H9 (cell line): Measurements from ENCODE around the gene NEURL1. TPM values are rescaled to one million over a fixed set of nuclear protein-coding genes. Genes with fewer than 3 reads are reported as not detected.

ENCODE experiments used
- DNase-seq: peaks from one replicate; pipeline ENCODE4 v3.0.0-alpha.2; 2017
- H2AFZ ChIP-seq: one replicate; pipeline ENCODE4 v1.6.1; 2013; ENCODE audit warnings: mild to moderate bottlenecking, low read length, control low read depth, moderate library complexity
- H2AK5ac ChIP-seq: 2 replicates; pipeline ENCODE4 v1.6.1; 2013; ENCODE audit warnings: low read length, control low read depth, mixed read lengths; ENCODE audit not compliant: insufficient read length
- H2BK120ac ChIP-seq: one replicate; pipeline ENCODE4 v1.6.1; 2013; ENCODE audit warnings: low read depth, mild to moderate bottlenecking, low read length, control low read depth, inconsistent platforms; ENCODE audit not compliant: poor library complexity, severe bottlenecking
- H2BK12ac ChIP-seq: 2 replicates; pipeline ENCODE4 v1.6.1; 2013; ENCODE audit warnings: low read length, control low read depth, mixed read lengths, low read depth; ENCODE audit not compliant: insufficient read length
- H2BK15ac ChIP-seq: 2 replicates; pipeline ENCODE4 v1.6.1; 2013; ENCODE audit warnings: low read depth, low read length, control low read depth
- H2BK20ac ChIP-seq: one replicate; pipeline ENCODE4 v1.6.1; 2013; ENCODE audit warnings: low read depth, mild to moderate bottlenecking, low read length, control low read depth, inconsistent platforms; ENCODE audit not compliant: poor library complexity, severe bottlenecking
- H2BK5ac ChIP-seq: 2 replicates; pipeline ENCODE4 v1.6.1; 2013; ENCODE audit warnings: low read length, control low read depth, mixed read lengths; ENCODE audit not compliant: insufficient read length
- H3K14ac ChIP-seq: 2 replicates; pipeline ENCODE4 v1.6.1; 2013; ENCODE audit warnings: low read length, control low read depth; ENCODE audit not compliant: insufficient read depth
- H3K18ac ChIP-seq: 2 replicates; pipeline ENCODE4 v1.6.1; 2013; ENCODE audit warnings: low read depth, mild to moderate bottlenecking, mixed read lengths, low read length, control low read depth; ENCODE audit not compliant: insufficient read length
- H3K23ac ChIP-seq: 2 replicates; pipeline ENCODE4 v1.6.1; 2013; ENCODE audit warnings: low read length, control low read depth, mixed read lengths, low read depth; ENCODE audit not compliant: insufficient read length
- H3K23me2 ChIP-seq: 2 replicates; pipeline ENCODE4 v1.6.1; 2013; ENCODE audit warnings: low read depth, mild to moderate bottlenecking, mixed read lengths, low read length, control low read depth; ENCODE audit not compliant: insufficient read length, poor library complexity, severe bottlenecking
- H3K27ac ChIP-seq: 2 replicates; pipeline ENCODE4 v1.5.1; 2013; ENCODE audit warnings: low read length, control low read depth, mixed read lengths, low read depth; ENCODE audit not compliant: insufficient read length
- H3K27me3 ChIP-seq: 2 replicates; pipeline ENCODE4 v1.6.1; 2013; ENCODE audit warnings: low read length, control low read depth, inconsistent platforms; ENCODE audit not compliant: insufficient read depth
- H3K4ac ChIP-seq: 2 replicates; pipeline ENCODE4 v1.6.1; 2013; ENCODE audit warnings: low read depth, mild to moderate bottlenecking, control low read depth, inconsistent platforms, low read length, moderate library complexity
- H3K4me1 ChIP-seq: 2 replicates; pipeline ENCODE4 v1.6.1; 2013; ENCODE audit warnings: low read length, control low read depth, inconsistent platforms; ENCODE audit not compliant: insufficient read depth
- H3K4me2 ChIP-seq: 2 replicates; pipeline ENCODE4 v1.6.1; 2013; ENCODE audit warnings: low read length, control low read depth, mixed read lengths; ENCODE audit not compliant: insufficient read length, insufficient read depth
- H3K56ac ChIP-seq: 2 replicates; pipeline ENCODE4 v1.6.1; 2013; ENCODE audit warnings: low read depth, mild to moderate bottlenecking, mixed read lengths, low read length, control low read depth; ENCODE audit not compliant: insufficient read length
- H3K79me1 ChIP-seq: 2 replicates; pipeline ENCODE4 v1.6.1; 2013; ENCODE audit warnings: low read depth, mild to moderate bottlenecking, moderate library complexity, low read length, control low read depth, inconsistent platforms; ENCODE audit not compliant: insufficient read depth, poor library complexity, severe bottlenecking
- H3K79me2 ChIP-seq: 2 replicates; pipeline ENCODE4 v1.6.1; 2013; ENCODE audit warnings: low read length, control low read depth, inconsistent platforms; ENCODE audit not compliant: insufficient read depth
- H3K9ac ChIP-seq: 2 replicates; pipeline ENCODE4 v1.6.1; 2013; ENCODE audit warnings: low read length, control low read depth, mixed read lengths; ENCODE audit not compliant: insufficient read length; ENCODE audit errors: extremely low read depth
- H3K9me3 ChIP-seq: one replicate; pipeline ENCODE4 v1.6.1; 2013; ENCODE audit warnings: low read depth, low read length, inconsistent platforms; ENCODE audit not compliant: control insufficient read depth
- H3T11ph ChIP-seq: one replicate; pipeline ENCODE4 v1.6.1; 2013; ENCODE audit warnings: mild to moderate bottlenecking, low read length, control low read depth, inconsistent platforms
- H4K20me1 ChIP-seq: one replicate; pipeline ENCODE4 v1.6.1; 2013; ENCODE audit not compliant: control insufficient read depth, insufficient read length, insufficient read depth
- H4K5ac ChIP-seq: 2 replicates; pipeline ENCODE4 v1.6.1; 2013; ENCODE audit warnings: low read depth, mild to moderate bottlenecking, mixed read lengths, low read length, control low read depth; ENCODE audit not compliant: insufficient read length
- H4K8ac ChIP-seq: replicated peaks from 2 replicates; pipeline ENCODE4 v1.6.1; 2013; ENCODE audit warnings: low read length, control low read depth, mixed read lengths, low read depth; ENCODE audit not compliant: insufficient read length
- H4K91ac ChIP-seq: 2 replicates; pipeline ENCODE4 v1.6.1; 2013; ENCODE audit warnings: low read depth, mild to moderate bottlenecking, moderate library complexity, mixed read lengths, low read length, control low read depth; ENCODE audit not compliant: insufficient read length
- H3K27ac Mint-ChIP-seq, 3 experiments: 2 replicates in 2 of 3; 3 replicates in 1 of 3; pipeline ENCODE4 v1.8.0; 2020 to 2021; ENCODE audit warnings: mixed read lengths in 3 of 3, mild to moderate bottlenecking in 1 of 3, moderate library complexity in 1 of 3
- H3K27me3 Mint-ChIP-seq: 2 replicates; pipeline ENCODE4 v1.8.0; 2021; ENCODE audit warnings: low read depth, mild to moderate bottlenecking, moderate library complexity, mixed read lengths
- H3K36me3 Mint-ChIP-seq, 3 experiments: 2 replicates in 2 of 3; 3 replicates in 1 of 3; pipeline ENCODE4 v1.8.0; 2020 to 2021; ENCODE audit warnings: low read depth in 3 of 3, mixed read lengths in 3 of 3; ENCODE audit not compliant: insufficient read depth in 1 of 3
- H3K4me1 Mint-ChIP-seq, 2 experiments: 2 replicates each; pipeline ENCODE4 v1.8.0; 2020; ENCODE audit warnings: mixed read lengths in 2 of 2
- H3K4me3 Mint-ChIP-seq, 2 experiments: 2 replicates in 1 of 2; 3 replicates in 1 of 2; pipeline ENCODE4 v1.8.0; 2020 to 2021; ENCODE audit warnings: mild to moderate bottlenecking in 2 of 2, mixed read lengths in 2 of 2, moderate library complexity in 1 of 2
- H3K9me3 Mint-ChIP-seq, 2 experiments: 2 replicates in 1 of 2; 3 replicates in 1 of 2; pipeline ENCODE4 v1.8.0; 2020; ENCODE audit warnings: mild to moderate bottlenecking in 2 of 2, mixed read lengths in 2 of 2, moderate library complexity in 1 of 2
- CTCF ChIP-seq: fragments of 200-600 bp; sonication (generic); conservative IDR thresholded peaks from 3 replicates; pipeline ENCODE4 v1.8.0; 2021; ENCODE audit warnings: antibody characterized with exemption, mild to moderate bottlenecking
- WGBS: extraction: QIAGEN DNeasy Blood & Tissue Kit; methylation state at CpG from one replicate; pipeline ENCODE4 v1.1.7; 2013; ENCODE audit warnings: missing lambda C conversion rate, low lambda C conversion rate, mixed read lengths; ENCODE audit not compliant: insufficient read length; ENCODE audit errors: extremely low coverage; 5-methylcytosine and 5-hydroxymethylcytosine counted together
- total RNA-seq: library from RNA; stranded (reverse); gene quantifications from 2 replicates; pipeline ENCODE4 v1.2.1, GENCODE V29; 2021

NEURL1 gene
- total RNA-seq, 1 experiment from 2014 or later, result 1.2 TPM

DNA sequence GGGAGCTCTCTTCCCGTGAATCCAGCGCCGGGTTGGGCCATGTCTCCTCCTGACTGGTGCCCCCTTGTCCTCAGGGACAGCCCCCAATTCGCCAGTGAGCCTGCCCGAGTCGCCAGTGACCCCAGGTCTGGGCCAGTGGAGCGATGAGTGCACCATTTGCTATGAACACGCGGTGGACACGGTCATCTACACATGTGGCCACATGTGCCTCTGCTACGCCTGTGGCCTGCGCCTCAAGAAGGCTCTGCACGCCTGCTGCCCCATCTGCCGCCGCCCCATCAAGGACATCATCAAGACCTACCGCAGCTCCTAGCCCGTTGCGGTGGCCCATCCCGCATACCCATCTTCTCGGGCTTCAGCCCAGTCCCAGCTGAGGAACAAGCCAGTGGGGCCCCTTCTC is 96.6 kb downstream of the NEURL1 start:
- Mint-ChIP-seq H3K4me1 (peaks cover 3 to 5% of the 10 kb centered on the region in 2 experiments; a peak in 3 of 4 replicates), H3K36me3 (peaks cover 0 to 4% (median 0%) of the 10 kb centered on the region in 3 experiments; a peak in 1 of 7 replicates), H3K27me3 (peaks cover under 1% of the 10 kb centered on the region; the same call in 1 of the 2 replicates), H3K9me3 (peaks cover 0 to 6% of the 10 kb centered on the region in 2 experiments; a peak in 3 of 5 replicates), H3K27ac (no peak overlapping the region), H3K4me3 (no peak overlapping the region)
- Histone ChIP-seq H3K79me1 (no peaks in the 10 kb centered on the region), H3K18ac (no peak overlapping the region), H2BK5ac (no peak overlapping the region), H3K27me3 (no peaks in the 10 kb centered on the region), H3T11ph (no peak overlapping the region), H3K23ac (no peak overlapping the region), H3K4me2 (no peak overlapping the region), H3K23me2 (no peaks in the 10 kb centered on the region), H3K14ac (no peak overlapping the region), H2AK5ac (no peak overlapping the region), H4K20me1 (no peaks in the 10 kb centered on the region), H2AFZ (no peak overlapping the region), H3K4me1 (no peaks in the 10 kb centered on the region), H4K91ac (no peak overlapping the region), H2BK15ac (no peak overlapping the region), H4K5ac (no peak overlapping the region), H2BK12ac (no peak overlapping the region), H2BK120ac (no peak overlapping the region), H3K9me3 (no peaks in the 10 kb centered on the region), H3K79me2 (no peaks in the 10 kb centered on the region), H4K8ac (no peak overlapping the region), H3K56ac (no peak overlapping the region), H3K4ac (no peak overlapping the region), H2BK20ac (no peak overlapping the region), H3K27ac (no peak overlapping the region), H3K9ac (no peak overlapping the region)
- no CpG with 5 or more reads among the region's 20 CpGs for WGBS
- no peak for DNase-seq
- TF ChIP-seq CTCF, result no peak
